Muscle layer of colon (tissue), 2 donors: ENCODE results near the gene ADAM15.

Experiments
- H3K27ac ChIP-seq: one replicate; pipeline ENCODE4 v1.7.0; 2013; ENCODE audit warnings: low read depth, mild to moderate bottlenecking, low read length, moderate library complexity
- H3K27me3 ChIP-seq, 2 donors: one replicate each; pipeline ENCODE4 v1.7.0; 2013; ENCODE audit warnings: low read length in 2 of 2, mild to moderate bottlenecking in 2 of 2; ENCODE audit not compliant: insufficient read depth in 2 of 2, control insufficient read depth in 1 of 2
- H3K36me3 ChIP-seq: one replicate; pipeline ENCODE4 v1.7.0; 2013; ENCODE audit warnings: mild to moderate bottlenecking, low read length; ENCODE audit not compliant: insufficient read depth
- H3K4me1 ChIP-seq: one replicate; pipeline ENCODE4 v1.7.0; 2013; ENCODE audit warnings: mild to moderate bottlenecking, low read length; ENCODE audit not compliant: insufficient read depth
- H3K4me3 ChIP-seq, 2 donors: one replicate each; pipeline ENCODE4 v1.7.0; 2013; ENCODE audit warnings: low read length in 2 of 2, low read depth in 1 of 2, mild to moderate bottlenecking in 1 of 2, moderate library complexity in 1 of 2
- H3K9ac ChIP-seq: one replicate; pipeline ENCODE4 v1.7.0; 2013; ENCODE audit warnings: low read length
- H3K9me3 ChIP-seq: one replicate; pipeline ENCODE4 v1.7.0; 2013; ENCODE audit warnings: mild to moderate bottlenecking, low read length
- donor health status: abdominal sarcoma.
- donor health status: Adenocarcinoma of cecum.

ADAM15 gene

DNA sequence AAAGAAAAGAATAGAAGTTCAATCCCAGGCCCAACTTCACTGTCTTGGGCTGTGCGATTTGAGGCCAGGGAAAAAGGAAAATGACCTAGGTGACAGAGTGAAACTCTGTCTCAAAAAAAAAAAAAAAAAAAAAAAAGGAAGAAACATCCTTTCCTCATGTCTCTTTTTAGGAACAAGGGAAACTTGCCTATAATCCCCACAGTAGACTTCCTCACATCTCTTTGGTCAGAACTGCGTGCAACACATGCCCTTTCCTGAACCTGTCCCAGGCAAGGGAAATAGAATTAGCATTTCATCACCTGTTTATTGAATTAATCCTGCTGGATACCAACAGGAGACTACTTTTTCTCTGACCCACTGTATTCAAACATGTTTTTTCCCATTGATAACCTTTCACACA is 15.2 kb upstream of the ADAM15 start:
- H3K27ac ChIP-seq, result no peak overlapping the region
- no peaks in the 10 kb centered on the region for H3K36me3 ChIP-seq
- no peaks in the 10 kb centered on the region for H3K4me1 ChIP-seq
- no peaks in the 10 kb centered on the region for H3K9me3 ChIP-seq
- H3K9ac ChIP-seq, result no peak overlapping the region
- H3K4me3 ChIP-seq, result no peak overlapping the region
- no peaks in the 10 kb centered on the region for H3K27me3 ChIP-seq

DNA sequence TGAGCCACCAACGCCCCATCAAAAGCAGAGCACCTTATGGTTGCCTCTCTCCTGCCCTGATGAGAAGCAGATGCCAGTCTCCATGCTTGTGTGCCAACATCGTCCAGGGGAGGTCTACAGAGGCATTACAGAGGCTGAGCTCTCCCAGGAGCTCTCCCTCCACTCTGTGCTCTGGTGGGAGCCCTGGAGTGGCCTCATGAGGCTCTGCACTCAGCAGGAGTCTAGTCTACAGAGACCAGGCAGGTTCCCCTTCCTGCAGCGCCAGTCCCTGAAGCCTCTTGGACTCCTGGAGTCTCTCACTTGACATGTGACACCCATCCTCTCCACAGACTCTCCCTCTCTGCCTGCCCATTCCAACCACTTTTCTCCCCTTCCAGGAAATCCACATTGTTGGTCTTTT is 14.1 kb upstream of the ADAM15 start:
- Histone ChIP-seq H3K4me1 (no peaks in the 10 kb centered on the region), H3K27me3 (no peaks in the 10 kb centered on the region), H3K27ac (no peak overlapping the region), H3K9me3 (no peaks in the 10 kb centered on the region), H3K9ac (no peak overlapping the region), H3K36me3 (no peaks in the 10 kb centered on the region), H3K4me3 (no peak overlapping the region)

DNA sequence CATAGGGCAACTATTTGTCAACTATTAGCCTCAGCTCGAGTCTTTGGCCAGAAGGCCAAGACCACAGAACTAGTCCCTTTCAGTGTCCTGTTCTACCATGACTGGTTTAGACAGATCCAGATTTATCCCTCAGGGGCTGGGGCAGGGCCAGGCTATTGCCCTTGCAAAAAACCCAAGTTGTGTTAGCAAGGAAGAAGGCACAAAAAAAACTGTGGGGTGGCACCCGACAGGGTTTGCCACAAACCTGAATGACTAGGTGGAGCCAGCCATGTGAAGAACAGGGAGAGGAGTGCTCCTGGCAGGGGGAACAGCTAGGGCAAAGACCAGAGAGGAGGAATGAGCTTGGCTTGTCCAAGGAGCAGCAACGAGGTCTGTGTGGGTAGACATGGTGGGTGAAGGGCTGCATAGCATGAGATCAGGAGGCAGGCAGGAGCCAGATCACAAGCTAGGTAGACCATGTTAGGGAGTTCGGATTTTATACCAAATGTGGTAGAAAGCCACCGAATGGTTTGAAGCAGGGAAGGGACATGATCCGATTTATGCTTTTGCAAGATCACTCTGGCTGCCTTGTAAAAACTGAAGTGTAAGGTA is 13.2 kb upstream of the ADAM15 start:
- Histone ChIP-seq H3K27me3 (no peaks in the 10 kb centered on the region), H3K27ac (no peak overlapping the region), H3K4me1 (no peaks in the 10 kb centered on the region), H3K4me3 (no peak overlapping the region), H3K9me3 (no peaks in the 10 kb centered on the region), H3K9ac (no peak overlapping the region), H3K36me3 (no peaks in the 10 kb centered on the region)

DNA sequence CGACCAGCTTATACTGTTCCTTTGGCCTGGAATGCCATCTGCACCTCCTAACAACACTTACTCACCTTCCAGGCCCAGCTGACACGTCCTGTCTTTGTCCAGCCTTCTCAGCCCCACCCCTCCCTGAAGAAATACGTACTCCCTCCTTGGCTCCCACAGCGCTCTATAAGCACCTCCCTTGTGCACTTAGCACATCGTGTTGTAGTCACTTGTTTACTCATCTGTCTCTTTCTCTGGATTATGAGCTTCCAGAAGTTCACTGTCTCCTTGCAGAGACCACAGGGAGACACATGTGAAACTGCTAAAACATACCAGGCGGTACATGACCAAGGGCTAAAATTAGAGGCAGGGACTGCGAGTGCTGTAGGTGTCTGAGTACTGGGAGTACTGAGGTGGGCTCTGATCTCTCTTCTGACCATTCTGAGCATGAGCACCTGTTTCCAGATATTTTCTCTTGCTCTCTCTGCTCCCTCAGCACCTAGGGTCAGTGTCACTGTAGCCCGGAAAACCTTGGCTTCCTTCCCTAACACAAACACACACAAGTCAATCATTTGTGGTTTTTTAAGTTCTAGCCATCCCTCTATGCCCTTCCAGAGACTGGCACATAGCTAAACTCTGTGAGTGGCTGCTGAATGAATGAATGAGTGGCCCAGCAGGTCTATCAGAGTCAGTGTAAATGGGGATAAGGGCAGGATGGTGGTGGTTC is 12.4 kb upstream of the ADAM15 start:
- Histone ChIP-seq H3K36me3 (no peaks in the 10 kb centered on the region), H3K27ac (no peak overlapping the region), H3K9me3 (no peaks in the 10 kb centered on the region), H3K4me3 (no peak overlapping the region), H3K4me1 (no peaks in the 10 kb centered on the region), H3K27me3 (no peaks in the 10 kb centered on the region), H3K9ac (no peak overlapping the region)

DNA sequence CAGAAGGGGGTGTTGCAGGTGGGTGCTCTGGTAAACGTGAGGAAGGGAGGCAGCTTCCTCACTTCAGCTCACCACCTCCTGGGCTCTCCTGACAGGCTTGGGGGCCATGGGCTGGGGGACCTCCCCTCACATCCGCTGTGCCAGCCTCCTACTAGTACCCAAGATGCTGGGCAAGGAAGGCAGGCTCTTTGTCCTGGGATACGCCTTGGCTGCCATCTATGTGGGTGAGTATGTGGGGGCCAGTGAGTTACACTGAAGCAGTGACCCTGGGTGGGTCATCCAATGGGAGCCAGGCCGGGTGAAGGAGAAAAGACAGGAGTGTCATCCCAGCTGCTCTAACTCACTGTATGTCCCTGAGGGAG is 11.8 kb upstream of the ADAM15 start:
- H3K27me3 ChIP-seq, result no peaks in the 10 kb centered on the region
- H3K9ac ChIP-seq, result no peak overlapping the region
- H3K9me3 ChIP-seq, result no peaks in the 10 kb centered on the region
- no peak overlapping the region for H3K4me3 ChIP-seq
- no peaks in the 10 kb centered on the region for H3K36me3 ChIP-seq
- no peak overlapping the region for H3K27ac ChIP-seq
- no peaks in the 10 kb centered on the region for H3K4me1 ChIP-seq

DNA sequence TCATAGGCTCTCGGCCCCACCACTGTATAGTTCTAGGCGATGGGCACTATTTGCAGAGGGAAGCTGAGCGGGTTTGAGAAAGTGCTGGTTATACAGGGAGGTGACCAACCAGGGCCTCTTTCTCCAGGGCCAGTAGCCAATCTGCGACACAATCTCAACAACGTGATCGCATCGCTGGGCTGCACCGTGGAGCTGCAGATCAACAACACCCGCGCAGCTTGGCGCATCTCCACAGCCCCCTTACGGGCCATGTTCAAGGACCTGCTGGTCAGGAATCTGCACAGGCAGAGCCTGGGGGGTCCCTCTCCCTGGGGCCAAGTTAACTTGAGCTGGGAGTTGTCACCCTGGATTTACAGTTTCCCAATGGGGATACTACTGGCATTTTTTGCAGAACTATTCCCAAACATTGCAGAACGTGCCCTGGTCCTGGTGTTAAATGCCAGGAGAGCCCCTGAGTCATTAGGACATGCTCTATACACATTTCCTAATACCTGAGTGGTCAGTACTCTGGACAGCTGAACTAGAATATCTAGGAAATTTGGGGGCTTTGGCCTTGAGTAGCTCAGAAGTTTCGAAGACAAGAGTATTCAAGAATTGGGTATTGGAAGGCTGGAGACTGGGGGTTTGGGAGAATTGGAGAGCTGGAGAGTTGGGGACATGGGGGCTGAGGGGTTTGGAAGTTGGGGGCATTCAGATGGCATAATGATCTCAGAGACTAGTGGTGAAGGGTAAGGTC is 10.6 kb upstream of the ADAM15 start:
- Histone ChIP-seq H3K36me3 (no peaks in the 10 kb centered on the region), H3K4me1 (no peaks in the 10 kb centered on the region), H3K27me3 (no peaks in the 10 kb centered on the region), H3K27ac (no peak overlapping the region), H3K9me3 (no peaks in the 10 kb centered on the region), H3K4me3 (no peak overlapping the region), H3K9ac (no peak overlapping the region)

DNA sequence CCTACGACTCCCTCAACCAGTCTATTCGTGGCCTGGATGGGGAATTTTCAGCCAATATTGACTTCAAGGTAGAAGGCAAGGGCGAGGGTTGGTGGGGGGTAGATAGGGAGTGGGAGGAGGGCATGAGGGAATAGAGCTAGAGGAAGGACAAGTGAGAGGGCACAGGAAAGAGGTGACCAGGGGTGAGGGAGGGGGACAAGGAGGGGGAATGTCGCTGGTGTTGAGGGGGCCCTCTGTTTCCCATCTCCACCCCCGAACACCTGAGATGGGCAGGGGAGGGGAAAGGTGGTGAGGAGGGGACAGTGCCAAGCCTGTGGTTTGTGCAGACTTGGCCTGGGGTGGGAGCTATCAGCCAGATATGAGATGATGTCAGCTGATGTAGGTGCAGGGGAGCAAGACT is 8.3 kb upstream of the ADAM15 start:
- Histone ChIP-seq H3K27ac (no peak overlapping the region), H3K4me3 (no peak overlapping the region), H3K9me3 (no peaks in the 10 kb centered on the region), H3K27me3 (no peaks in the 10 kb centered on the region), H3K9ac (no peak overlapping the region), H3K36me3 (no peaks in the 10 kb centered on the region), H3K4me1 (no peaks in the 10 kb centered on the region)

DNA sequence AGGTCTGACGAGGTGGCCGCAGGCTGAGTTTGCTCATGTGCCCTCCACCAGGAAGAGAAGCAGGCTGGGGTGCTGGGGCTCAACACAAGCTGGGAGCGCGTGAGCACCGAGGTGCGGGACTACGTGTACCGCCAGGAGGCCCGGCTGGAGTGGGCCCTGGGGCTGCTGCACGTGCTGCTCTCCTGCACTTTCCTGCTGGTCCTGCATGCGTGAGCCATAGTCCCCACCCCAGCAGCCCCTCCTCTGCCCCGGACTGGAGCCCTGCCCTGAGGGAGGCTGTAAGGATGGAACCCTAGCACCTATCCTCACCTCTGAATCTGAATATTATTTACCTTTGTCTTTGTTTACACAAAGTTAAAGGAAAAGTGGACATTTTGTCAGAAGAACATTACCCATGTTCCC is 7.8 kb upstream of the ADAM15 start:
- Histone ChIP-seq H3K4me1 (no peaks in the 10 kb centered on the region), H3K27ac (no peak overlapping the region), H3K36me3 (no peaks in the 10 kb centered on the region), H3K9ac (no peak overlapping the region), H3K27me3 (no peaks in the 10 kb centered on the region), H3K9me3 (no peaks in the 10 kb centered on the region), H3K4me3 (no peak overlapping the region)

DNA sequence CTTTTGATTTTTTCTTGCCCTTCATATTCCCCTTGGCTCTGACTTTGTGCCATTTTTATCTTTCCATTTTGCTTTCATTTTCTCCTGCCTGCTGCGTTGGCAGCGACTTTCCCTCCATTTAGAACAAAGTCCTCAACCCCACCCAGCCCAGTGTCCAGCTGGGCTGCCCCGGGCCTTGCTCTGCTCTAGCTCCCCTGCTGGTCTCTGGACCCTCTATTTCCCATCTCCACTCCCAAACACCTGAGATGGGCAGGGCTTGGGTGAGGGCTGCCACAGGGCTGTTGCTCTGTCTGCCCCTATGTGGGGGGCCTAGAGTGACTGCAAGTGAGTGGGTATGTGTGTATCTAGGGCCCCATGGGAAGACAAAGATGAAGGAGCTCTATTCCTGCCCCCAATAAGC is 7.3 kb upstream of the ADAM15 start:
- Histone ChIP-seq H3K4me3 (no peak overlapping the region), H3K9ac (no peak overlapping the region), H3K36me3 (no peaks in the 10 kb centered on the region), H3K9me3 (no peaks in the 10 kb centered on the region), H3K27me3 (no peaks in the 10 kb centered on the region), H3K4me1 (no peaks in the 10 kb centered on the region), H3K27ac (no peak overlapping the region)

DNA sequence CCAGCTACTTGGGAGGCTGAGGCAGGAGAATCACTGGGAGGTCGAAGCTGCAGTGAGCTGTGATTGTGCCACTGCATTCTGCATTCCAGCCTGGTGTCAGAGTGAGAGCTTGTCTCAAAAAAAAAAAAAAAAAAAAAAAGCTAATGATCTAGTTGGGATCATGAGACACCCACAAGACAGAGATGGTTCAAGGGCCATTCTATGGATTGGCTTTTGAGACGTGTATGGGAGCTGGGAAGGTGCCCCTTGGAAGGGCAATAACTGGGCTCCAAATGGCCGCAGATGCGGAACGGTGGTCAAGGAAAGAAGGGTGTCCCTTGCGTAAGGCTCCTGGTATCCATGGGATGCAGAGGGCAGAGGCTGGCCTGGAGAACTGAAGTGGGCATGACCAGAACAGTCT is 6.8 kb upstream of the ADAM15 start:
- Histone ChIP-seq H3K4me1 (no peaks in the 10 kb centered on the region), H3K36me3 (no peaks in the 10 kb centered on the region), H3K9ac (no peak overlapping the region), H3K27me3 (no peaks in the 10 kb centered on the region), H3K27ac (no peak overlapping the region), H3K4me3 (no peak overlapping the region), H3K9me3 (no peaks in the 10 kb centered on the region)

DNA sequence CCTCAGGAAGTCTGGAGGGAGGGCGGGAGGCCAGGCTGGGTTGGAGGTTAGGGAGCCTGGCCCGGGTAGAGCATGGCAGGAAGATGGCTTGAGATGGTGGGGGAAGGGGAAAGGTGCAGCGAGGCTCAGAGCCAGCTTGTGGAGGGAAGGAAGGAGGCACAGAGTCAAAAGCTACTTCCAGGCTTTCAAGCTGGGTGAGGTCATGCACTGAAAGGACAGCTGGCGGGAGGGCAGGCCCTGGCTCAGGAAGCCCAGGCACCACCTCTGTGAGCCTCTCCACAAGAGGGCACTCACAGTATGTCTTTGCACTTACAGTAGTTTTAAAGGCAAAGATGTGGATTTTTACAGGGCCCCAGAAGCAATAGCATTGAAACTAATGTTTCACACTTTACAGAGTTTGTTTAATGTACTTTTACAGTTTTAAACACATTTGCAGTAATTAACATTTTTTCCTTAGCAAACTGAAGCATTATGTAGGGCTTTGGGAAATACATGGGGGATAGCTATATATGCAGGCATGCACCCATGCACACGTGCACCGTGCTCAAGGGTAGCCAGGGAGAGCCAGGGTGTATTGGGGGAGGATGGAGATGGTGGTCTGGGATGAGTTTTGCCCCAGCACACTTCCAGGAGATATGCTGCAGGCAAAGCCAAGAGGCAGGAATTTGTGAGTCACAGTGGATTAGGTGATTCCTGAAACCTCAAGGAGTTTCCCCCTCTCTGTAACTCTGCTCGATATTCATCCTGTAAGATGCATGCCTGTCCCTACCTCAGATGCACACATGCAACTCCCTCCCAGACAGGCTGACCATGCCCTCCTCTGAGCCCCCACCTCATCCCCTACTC is 6.1 kb upstream of the ADAM15 start:
- Histone ChIP-seq H3K9me3 (no peaks in the 10 kb centered on the region), H3K4me3 (no peak overlapping the region), H3K36me3 (no peaks in the 10 kb centered on the region), H3K4me1 (peaks cover 6% of the 10 kb centered on the region), H3K9ac (no peak overlapping the region), H3K27me3 (no peaks in the 10 kb centered on the region), H3K27ac (no peak overlapping the region)
